NCI-H1048 (cell line): ENCODE measurements around the gene TMEM178B.
"Not testable (repeated sequence)": the region's sequence is repeated elsewhere in the genome, so short reads cannot be mapped to it uniquely, and the experiment has no call there.

Experiments
- DNase-seq: peaks from one replicate; lab custom pipeline; 2025; lab: John Stamatoyannopoulos, UW

The TMEM178B gene

GRCh38 chr7:141073641-141074161 lies at the start of gene TMEM178B:
TMEM178B (plus strand) TSS chr7:141074064.
- no peak for DNase-seq

GRCh38 chr7:141024668-141025067 lies 49.2 kb upstream of the TMEM178B start:
- no peak for DNase-seq

- DNase-seq = no peak
Observed at GRCh38 chr7:141027043-141027442, 46.8 kb upstream of the TMEM178B start.

- DNase-seq = no peak
Observed at GRCh38 chr7:141028767-141029166, 45.1 kb upstream of the TMEM178B start.

- not testable (repeated sequence) for DNase-seq
Observed at GRCh38 chr7:141032539-141033323, 41.1 kb upstream of the TMEM178B start.

GRCh38 chr7:141038100-141038499 lies 35.8 kb upstream of the TMEM178B start:
- not testable (repeated sequence) for DNase-seq

GRCh38 chr7:141039376-141039775 lies 34.5 kb upstream of the TMEM178B start:
- DNase-seq = no peak

GRCh38 chr7:141042222-141043193 lies 31.4 kb upstream of the TMEM178B start:
- DNase-seq = no peak

GRCh38 chr7:141043616-141044015 lies 30.2 kb upstream of the TMEM178B start:
- no peak for DNase-seq

GRCh38 chr7:141045126-141045841 lies 28.6 kb upstream of the TMEM178B start:
- no peak for DNase-seq

GRCh38 chr7:141045842-141046620 lies 27.8 kb upstream of the TMEM178B start:
- no peak for DNase-seq

GRCh38 chr7:141053626-141054025 lies 20.2 kb upstream of the TMEM178B start:
- DNase-seq = no peak

- DNase-seq = no peak
Observed at GRCh38 chr7:141055146-141055545, 18.7 kb upstream of the TMEM178B start.

- DNase-seq = no peak
Observed at GRCh38 chr7:141057788-141058187, 16.1 kb upstream of the TMEM178B start.

GRCh38 chr7:141067856-141068255 lies 6.0 kb upstream of the TMEM178B start:
- DNase-seq = not testable (repeated sequence)

- no peak for DNase-seq
Observed at GRCh38 chr7:141071260-141071854, 2.5 kb upstream of the TMEM178B start.

GRCh38 chr7:141071855-141072547 lies 1.9 kb upstream of the TMEM178B start:
- DNase-seq = no peak

- no peak for DNase-seq
Observed at GRCh38 chr7:141072548-141073172, 1.2 kb upstream of the TMEM178B start.

- no peak for DNase-seq
Observed at GRCh38 chr7:141073173-141073640, 657 bp upstream of the TMEM178B start.
